Gastroesophageal sphincter (tissue), 3 donors: ENCODE results near the gene IL36A.

Experiments
- CTCF ChIP-seq, 4 experiments: fragments of 200-600 bp in 2 of 4; fragments of 450-650 bp in 2 of 4; sonication (generic) in 1 of 4; IDR thresholded peaks; one replicate each; pipeline ENCODE4 v1.5.1; 2017 to 2019; ENCODE audit warnings: antibody characterized with exemption in 4 of 4, mild to moderate bottlenecking in 2 of 4, moderate library complexity in 2 of 4
- POLR2A ChIP-seq, 2 donors: fragments of 450-650 bp; IDR thresholded peaks; one replicate each; pipeline ENCODE4 v1.6.1; 2017; ENCODE audit warnings: antibody characterized with exemption in 2 of 2, mild to moderate bottlenecking in 2 of 2, moderate library complexity in 1 of 2

- TF ChIP-seq CTCF (IDR thresholded peaks at IDR 0.05) (no peak), POLR2A (IDR thresholded peaks at IDR 0.05) (no peak)
Observed at GRCh38 chr2:112959109-112959812, 46.0 kb upstream of the IL36A start.
